GM21786 (cell line): ENCODE measurements around the gene ANKRD6.
A peak's percentile ranks its signal among the peaks of the same experiment; 100 is the strongest.
"Not testable (repeated sequence)": the region's sequence is repeated elsewhere in the genome, so short reads cannot be mapped to it uniquely, and the experiment has no call there.

Source experiments
- ATAC-seq: cut with Tn5 transposase; IDR thresholded peaks from one replicate; pipeline ENCODE4 v1.9.1; 2021; ENCODE audit not compliant: unreplicated experiment

The ANKRD6 gene

DNA sequence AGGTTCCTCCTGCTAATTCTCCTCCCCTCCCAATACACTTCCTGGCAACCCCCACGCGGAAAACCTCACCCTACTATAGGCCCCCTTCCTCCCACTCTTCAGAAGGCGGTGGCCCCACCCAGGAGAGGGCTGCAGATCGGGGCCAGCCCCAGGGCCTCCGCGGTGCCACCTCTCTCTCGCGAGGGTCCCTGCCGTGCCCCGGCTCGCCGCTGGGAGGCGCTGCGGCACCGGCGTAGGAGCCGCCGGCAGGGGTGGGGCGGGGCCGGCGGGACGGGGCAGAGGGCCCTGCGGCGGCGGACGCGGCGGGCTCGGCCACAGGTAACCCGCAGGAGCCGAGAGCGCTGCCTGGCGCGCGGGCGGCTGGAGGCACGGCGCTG lies at the start of gene ANKRD6:
Gene ANKRD6, plus strand, starts transcription at position 278 of the 377 bp plus-strand sequence. CDS start 133,825 bp downstream, outside the sequence.
- peak; percentile 86 for ATAC-seq

DNA sequence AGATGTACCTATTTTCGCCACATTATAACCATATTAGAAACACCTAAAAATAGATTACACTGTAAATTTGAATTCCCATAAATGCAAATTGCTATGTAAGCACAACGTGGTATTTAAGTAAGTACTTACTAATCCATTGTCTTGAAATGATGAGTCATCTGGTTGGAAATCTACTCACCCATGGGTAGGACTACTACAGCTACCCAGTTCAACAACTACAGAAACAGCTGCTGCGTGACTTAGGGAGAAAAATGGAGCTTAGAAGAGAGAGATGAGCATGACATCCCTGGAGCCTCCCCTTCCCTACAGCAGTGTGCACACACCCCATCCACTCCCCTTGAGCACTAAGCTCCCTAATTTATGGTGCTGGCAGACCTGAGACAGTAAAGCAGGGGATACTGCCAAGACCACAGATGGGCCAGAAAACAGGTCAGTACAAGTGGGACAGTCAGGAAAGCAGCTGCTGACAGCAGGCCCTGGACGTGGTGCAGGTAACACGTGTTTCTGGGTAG lies 47.7 kb upstream of the ANKRD6 start:
- no peak for ATAC-seq

DNA sequence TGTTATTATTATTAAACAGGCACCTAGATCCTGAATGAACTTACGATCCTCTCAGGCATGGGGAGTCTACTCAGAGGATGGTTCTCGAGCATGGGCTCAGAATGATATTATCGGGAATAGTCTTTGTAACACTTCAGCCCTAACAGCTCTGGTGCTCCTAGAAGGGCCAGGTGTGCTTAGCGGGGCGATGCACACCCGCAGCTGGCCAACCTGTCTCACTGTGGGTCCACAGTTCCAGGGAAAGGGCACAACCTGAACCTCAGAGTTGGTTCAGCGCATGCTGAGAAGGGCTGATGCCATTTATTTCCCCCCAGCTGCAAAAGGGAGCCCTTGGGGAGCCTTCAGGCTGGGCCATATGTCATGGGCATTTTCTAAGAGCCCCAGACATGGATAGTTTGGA lies 47.1 kb upstream of the ANKRD6 start:
- no peak for ATAC-seq

DNA sequence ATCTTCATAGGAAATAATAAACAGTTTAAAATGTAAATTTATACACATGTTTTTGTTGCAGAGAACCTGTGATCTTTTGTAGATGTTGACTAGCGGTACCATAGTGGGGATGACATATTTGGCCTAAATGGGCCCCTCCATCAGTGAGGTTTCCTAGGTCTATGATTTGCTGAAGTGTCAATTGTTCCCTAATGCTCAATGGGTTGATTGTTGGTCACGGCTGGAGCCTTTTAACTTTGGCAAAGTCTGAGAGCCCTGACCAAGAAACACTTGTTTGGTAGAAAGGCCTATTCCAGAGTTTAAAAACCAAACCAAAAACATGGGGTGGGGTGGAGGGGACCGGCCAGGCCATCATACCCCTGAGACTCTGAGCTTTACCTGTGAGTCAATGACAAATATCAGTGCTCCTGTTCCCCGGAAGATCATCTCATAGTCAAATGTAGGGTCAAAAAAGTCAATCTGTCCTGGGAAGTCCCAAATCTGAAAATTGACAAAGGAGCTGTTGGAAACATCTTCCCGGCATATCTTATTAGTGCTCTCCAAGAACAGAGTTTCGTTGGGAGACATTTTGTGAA lies 45.9 kb upstream of the ANKRD6 start:
- ATAC-seq: peak; percentile 9

DNA sequence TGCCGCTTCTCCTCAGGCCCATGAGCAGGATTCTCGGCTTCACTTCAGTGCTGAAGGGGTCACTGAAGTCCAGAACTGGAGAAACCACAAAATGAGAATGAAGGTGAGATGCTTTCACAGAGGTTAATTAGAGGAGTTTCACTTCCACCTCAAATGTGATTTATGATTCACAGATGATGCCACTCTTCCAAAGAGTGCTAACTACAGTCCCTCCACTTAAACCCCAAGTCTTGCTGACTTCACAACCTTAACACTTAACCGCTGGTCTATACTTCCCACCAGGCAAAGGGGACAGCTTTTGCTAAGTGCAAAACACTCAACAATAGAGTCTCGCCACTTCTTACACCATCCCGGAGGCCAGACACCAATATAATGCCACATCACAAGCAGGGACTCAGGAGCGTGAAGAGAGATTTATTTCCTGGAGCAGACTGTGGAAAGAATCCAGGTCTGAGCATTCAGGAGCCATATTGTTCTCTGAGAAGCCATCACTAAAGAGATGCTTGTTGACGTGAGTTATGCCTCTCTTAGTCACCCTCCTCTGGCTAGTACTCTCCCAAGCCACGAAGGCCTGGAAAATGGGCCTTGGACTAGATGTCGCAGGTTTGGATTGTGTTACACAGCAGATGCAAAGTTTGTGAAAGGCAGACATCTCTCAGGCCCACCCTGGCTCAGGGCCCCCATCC lies 45.3 kb upstream of the ANKRD6 start:
- ATAC-seq: peak; percentile 95

DNA sequence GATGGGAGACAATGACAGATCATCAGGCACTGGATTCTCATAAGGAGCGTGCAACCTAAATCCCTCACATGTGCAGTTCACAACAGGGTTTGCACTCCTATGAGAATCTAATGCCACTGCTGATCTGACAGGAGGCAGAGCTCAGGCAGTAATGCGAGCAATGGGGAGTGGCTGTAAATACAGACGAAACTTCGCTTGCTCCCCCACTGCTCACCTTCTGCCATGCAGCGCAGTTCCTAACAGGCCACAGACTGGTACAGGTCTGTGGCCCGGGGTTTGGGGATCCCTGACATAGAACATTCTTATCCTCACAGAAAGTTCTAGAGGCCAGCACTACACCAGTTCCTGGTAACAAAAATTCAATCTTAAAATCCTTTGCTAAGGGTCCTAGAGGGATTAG lies 44.1 kb upstream of the ANKRD6 start:
- ATAC-seq: no peak

DNA sequence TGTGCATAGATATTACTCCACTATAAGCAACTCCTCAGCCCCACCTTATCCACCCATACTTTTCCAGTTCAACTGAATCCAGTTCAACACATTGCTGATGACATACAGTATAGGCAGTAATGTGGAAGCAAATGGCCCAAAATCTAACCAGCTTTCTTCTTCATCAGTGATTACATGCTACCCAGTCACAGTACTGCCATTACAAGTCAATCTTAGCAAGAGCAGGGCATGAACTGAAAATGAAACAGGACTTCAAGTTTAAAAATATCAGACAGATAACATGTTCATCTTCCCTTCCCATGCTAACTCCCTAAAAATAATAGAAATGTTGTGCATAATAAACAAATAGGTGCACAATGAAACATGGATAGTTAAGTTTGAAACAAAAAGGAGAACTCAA lies 40.1 kb upstream of the ANKRD6 start:
- no peak for ATAC-seq

DNA sequence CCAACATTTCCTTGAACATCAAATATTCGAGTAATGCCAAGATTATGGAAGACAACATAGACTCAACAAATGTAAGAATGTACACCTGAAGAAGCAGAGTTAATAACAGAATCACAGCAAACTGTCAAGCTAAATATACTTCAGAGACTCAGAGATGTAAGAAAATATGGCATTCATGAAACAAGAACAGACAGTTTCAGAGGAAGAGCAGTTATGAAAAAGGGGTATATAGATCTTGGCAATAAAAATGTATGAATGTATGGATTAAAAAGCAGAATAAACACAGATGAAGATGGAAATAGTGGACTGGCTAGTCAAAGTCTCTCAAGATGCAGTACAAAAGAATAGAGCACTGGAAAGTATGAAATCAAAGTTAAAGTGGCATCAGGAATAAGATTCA lies 39.3 kb upstream of the ANKRD6 start:
- ATAC-seq: no peak

DNA sequence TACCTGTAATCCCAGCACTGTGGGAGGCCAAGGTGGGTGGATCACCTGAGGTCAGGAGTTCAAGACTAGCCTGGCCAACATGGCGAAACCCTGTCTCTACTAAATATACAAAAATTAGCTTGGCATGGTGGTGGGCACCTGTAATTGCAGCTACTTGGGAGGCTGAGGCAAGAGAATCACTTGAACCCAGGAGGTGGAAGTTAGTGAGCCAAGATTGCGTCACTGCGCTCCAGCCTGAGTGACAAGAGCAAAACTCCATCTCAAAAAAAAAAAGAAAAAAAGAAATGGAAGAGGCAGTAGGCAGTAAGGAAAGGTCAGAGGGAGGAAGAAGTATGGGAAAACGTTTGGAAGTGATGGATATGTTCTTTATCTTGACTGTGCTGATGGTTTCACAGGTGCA lies 35.1 kb upstream of the ANKRD6 start:
- not testable (repeated sequence) for ATAC-seq

DNA sequence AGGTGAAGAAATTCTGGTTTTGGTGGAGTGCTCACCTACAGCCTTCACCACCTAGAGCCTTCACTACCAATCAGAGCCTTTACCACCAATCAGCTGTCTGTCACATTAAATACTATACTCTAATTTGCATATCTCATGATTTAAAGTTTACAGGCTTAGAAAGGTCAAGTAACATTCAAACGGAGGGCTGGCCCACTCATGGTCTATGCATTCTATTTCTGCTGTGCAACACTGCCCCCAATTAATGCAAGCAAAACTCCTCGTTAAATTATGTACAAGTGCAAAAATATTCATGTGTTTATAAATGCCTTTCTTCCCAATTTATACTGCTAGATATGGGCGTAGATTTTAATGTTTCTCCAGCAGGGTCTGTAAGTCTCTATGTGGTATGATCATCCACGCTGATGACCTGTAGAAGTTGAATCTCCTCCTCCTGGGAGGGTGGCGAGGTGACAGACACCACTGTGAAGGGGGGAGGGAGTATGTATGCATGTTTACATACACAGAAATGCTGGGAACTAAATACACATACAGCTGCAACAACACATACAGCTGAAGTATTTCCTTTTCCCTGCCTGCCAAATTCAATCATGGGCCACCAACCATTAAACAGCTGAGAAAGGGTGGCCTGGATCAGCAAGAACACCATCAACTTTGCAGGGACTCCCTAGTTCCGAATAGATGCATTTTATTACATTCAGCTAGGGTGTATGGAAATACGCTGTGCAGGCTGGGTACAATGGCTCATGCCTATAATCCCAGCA lies 34.0 kb upstream of the ANKRD6 start:
- no peak for ATAC-seq

DNA sequence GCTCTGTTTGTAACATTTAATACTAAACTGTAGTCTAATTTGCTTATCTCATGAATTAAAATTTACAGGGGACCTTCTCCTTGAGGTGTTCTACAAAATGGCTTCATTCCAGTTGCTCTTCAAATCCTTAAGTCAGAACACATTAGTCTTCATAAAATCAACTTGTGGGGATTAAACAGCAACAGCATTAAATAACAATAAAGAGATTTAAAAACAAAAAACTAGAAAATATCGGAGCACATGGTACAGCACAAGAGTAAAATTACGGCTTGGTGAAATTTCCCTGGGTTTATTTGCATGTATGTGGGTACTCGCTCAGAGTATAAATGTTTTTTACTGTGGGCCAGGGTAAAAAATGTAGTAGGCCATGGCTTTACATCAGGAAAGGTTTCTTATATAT lies 32.9 kb upstream of the ANKRD6 start:
- ATAC-seq: no peak

DNA sequence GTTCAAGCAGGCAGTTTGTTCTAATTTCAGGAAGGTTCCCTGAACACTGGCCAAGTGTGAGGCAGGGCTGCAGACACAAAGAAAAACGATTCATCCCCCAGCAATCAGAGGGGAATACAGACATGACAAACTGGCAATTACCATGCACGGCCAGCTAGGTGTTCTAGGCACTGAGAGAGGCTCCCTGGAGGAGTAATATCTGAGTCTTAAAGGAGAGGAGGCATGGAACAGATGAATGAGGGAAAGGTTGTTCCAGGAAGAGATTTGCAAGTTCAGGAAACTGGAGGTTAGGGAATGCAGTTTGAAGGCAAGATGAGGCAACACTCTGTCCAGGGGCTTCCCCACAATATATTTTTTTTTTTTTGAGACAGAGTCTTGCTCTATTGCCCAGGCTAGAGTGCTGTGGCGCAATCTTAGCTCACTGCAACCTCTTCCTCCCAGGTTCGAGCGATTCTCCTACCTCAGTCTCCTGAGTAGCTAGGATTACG lies 32.0 kb upstream of the ANKRD6 start:
- ATAC-seq: no peak

DNA sequence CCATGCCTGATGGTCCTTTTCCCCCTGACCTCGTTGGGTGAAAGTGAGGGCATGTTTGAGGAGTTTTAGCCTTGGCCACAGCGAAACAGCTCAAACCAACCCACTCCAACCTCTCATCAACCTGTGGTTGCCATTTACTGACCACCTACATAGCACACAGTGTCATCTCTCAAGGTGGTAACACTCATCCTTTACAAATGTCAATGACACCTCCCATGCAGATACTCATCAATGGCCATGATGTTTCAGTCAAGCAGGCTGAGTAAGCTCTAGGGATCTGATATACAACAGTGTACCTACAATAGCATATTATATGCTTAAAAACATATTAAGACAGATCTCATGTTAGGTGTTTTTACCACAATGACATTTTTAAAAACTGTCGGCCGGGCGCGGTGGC lies 30.2 kb upstream of the ANKRD6 start:
- ATAC-seq: no peak

DNA sequence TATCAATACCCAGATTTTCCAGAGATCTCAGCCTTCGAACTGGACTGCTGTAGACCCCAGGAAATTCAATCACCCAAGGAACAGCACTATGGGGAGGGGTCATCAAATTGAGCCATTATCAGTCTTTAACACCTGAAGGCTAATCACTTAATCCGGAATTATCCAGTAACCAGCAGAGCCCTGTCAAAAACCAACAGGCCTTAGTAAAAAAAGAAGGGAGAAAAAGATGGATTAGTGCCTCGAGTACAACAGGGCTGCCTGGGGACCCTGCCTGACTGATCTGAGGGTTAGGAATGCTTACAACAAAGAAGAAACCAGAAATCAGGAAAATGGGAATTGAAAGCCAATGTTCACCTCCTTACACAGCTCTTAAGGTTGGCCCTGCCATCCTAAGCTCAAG lies 28.4 kb upstream of the ANKRD6 start:
- ATAC-seq: no peak

DNA sequence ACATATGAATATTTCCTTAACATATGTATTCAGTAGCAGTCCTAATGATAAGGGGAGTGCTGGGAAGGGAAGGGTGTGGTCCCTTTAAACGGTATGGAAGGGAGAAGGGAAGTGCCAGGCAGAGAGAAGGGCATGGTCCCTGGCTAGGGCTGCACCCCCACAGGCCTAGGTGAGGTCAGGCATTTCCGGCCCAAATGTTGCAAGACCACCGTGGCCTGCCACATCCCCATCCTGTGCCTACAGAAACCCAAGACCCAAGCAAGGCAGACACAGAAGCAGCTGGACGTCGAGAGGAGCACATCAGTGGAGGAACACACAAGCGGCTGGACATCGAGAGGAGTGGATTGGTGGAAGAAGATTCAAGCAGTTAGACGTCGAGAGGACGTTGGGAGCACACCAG lies 26.8 kb upstream of the ANKRD6 start:
- no peak for ATAC-seq

DNA sequence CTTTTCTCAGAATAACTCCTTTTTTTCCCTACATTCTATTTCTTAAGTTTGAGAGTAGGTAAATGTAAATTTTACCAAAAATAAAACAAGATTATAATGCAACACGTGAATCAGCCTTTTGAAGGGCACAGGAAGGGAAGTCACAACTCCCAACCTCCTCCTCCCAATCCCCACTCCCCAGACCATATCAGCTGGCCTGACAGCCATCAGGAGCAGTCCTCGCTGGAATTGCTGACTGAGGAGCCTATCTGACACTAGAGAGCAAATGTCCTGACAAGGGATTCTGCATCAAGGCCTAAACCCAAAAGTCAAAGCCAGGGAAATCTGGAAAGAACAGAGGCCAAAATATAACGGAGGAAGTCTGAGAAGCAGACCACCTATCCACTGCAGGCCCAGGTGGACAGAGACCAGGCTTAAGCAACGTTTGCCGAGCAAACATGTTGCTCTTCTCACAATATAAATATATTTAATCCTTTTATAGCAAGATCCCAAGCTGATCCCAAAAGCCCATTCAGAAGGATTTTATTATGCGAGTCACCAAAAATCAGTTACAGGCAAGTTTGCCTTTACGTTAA lies 23.4 kb upstream of the ANKRD6 start:
- no peak for ATAC-seq

DNA sequence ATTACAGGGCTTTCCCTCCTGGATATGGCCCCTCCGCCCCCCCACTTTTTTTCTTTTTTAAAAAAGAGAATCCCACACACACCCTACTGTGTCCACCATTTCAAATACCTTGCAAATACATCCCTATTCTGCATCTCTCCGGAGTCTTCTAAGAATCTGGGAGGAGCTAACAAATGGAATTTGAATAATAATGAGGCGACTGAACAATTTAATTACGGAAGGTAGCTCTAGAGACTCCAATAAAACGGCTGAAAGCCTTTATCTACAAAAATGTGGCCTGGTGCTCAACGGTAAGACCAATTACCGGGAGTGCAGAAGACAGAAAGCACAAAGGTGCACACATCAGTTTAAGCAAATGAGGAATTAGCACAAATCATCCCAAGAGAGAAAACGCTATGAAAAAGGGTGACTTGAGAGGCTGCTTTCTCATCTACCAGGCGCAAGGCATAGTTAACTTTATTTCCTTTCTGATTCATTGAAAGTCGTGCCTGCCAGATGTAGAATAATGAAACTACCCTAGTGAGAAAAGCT lies 22.7 kb upstream of the ANKRD6 start:
- no peak for ATAC-seq

DNA sequence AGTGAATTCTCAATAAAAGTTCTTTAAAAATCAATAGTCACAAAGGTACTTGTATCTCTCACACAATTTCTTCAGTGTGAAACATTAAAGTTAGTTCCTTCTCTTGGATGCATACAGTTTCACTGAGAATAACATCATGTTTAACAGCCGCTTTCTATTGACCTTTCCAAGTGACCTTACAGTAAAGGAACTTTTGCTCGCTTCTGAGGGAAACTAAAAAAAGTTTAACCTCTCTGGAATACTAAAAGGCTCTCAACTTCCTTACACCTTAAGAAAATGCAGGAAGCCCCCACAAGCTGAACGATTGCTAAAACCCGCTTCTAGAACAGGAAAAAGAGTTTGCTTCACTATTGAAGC lies 22.2 kb upstream of the ANKRD6 start:
- ATAC-seq: no peak

DNA sequence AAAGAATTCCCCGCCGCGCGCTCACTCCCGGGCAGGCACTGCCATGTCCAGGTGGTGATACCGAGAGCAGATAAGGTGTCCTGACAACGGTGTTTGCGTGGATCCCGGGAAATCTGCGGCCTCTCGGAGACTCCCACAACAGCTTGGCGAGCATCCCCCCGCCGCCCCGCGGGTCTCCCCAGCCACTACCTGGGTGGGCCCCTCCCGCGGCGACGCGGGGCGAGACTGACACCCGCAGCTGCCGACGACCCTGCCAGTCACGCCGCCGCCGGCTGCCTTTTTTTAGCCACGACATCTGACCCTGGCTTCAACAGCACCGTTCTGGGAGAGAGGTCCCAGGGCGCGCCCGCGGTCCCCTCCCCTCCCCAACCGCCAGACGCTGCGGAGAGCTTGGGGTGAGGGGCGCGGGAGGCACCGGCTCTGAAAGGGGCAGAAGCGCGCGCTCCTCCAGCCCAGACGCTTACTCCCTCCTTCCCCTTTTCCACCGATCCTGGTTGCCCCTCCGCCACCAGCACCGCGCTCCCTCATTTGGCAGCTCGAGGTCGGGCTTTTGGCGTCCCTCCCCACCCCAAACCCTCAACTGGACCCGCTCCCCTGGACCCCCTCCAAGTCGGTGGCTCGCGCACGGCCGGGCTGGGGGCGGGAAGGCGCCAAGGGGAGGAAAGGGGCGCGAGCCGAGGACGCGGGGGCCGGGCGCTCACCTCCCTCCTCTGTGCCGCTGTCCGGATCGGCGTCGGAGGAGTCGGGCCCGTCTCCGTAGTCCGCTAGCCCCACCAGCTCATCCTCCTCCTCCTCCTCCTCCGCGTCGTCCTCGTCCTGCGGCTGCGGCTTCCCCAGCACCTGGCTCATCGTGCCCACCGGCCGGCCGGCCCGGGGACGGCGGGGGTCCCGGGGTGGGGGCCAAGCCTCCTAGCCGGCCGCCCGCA lies 21.5 kb upstream of the ANKRD6 start:
- peak; percentile 49 for ATAC-seq
